NCI-H510A (cell line): ENCODE data around the gene VGLL3.

Experiments used
- DNase-seq: peaks from one replicate; lab custom pipeline; 2025; lab: John Stamatoyannopoulos, UW

VGLL3 gene

DNA sequence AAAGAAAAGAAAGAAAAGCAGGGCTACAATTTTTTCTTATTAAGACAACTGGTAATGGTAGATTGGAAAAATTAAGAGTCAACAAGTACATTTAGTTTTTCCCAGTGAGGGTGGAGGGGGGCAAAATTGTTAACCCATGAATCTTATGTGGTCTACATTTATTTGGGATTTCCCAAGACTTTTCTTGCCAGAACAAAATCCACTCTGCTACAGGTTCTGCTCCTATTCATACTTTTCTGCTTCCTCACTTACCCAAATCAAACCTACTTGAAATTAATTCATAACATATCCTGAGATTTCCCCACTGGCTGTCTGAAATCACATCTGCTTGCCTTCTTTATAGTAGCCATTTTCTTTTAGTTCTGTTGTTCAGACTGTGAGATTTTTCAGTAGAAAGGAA is 41.1 kb downstream of the VGLL3 start:
- DNase-seq, result no peak

DNA sequence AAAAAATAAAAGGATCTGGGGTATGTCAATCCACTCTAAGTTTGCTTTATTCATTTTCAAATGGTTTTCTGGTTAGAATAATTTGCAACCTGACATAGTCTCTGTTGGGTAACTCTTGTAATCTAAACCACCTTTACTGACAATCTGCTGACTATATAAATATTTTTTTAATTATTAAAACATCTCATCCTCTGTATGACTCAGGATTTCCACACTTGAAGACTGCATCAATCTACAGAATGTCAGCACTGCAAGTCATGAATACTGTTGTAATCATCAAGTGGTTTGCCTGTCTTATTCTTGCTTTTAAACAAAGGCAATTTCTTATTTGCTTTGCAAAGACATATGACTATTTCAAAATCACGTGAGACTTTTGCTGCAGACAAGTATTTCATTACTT is 42.1 kb downstream of the VGLL3 start:
- no peak for DNase-seq

DNA sequence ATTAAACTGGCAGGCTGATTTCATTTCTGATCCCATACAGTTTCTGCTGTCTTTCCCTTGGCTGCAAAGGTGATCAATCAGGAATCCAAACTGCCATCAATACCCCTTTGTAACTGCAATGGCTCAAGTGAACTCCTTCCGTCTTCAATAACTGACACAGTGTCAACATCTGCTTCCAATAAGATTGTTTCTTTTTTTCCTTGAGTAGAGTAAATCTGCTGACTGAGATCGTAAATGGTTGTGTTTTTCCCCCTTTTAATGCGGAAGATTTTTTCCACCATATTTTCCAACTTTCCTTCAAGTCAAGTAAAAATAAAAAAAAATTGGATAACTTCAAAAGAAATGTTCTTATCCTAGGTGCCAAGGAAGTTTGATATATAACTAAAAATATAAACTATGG is 48.7 kb downstream of the VGLL3 start:
- DNase-seq, result no peak

DNA sequence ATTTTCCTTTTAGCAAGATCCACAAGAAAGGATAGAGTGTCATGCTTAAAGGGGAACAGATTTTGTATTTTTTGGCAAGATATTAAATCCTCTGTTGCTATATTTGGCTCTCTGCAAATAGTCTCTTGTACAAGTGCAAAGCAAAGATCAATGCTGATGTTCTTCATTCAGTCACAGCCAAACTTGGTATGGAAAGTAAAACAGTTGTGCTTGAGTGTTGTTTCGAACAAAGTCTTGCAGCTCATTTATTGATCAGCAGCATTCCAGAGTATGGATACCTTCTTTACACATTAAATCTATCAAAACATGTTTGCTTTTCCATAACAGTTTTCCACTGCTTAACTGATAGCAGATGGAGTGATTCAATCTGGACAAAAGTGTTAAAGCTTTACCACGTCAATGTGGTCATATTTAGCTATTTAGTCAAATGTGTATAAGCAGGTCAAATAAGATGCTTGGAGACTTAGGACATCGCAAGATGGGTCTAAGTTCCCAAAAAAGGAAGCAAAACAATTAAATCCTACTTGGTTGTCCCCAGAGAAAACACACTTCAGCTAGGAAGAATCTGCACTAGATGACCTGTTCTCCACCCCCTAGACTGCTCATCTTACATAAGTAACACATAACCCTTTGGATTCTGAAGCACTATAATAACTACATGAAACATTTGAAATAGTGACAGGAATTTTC is 52.4 kb downstream of the VGLL3 start:
- DNase-seq, result no peak

DNA sequence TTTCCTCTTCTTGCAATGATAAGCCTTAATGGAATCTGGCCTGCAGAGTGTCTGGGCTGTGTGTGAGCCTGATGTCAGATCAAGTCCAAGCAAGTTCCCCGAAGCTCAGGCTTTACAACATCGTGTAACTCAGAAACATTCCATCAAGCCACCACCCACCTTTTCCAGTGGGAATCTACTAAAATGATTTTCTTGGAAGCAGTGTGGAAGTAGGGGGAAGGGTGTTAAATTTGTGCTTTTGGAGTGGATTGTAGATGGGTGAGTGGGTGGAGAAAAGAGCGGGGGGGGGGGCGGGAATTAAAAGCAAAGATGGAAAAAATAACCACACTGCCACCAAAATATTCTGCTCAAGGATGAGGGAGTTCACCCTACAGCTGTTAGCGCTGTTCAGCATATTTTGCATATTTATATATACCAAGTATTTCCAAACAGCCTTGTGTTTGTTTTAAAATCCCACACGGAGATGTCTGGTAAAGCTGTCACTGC is 53.6 kb downstream of the VGLL3 start:
- no peak for DNase-seq

DNA sequence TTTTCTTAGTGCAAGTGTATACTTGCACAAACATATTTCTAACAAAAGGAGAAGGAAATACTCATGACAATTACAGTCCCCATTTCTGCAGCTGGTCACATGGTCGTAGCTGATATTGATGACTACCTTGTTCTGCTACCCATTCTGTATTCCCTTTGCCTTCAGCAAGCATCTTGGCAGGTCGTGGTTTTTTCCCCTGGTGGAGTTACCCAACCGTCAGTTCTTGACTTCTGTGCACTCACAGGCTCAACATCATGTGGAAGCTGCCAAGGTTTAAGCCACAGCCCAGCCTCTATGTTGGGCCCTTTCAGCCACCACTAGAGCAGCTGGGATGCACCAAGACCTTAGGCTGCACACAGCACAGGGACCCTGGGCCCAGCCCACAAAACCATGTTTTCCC is 56.1 kb downstream of the VGLL3 start:
- no peak for DNase-seq

DNA sequence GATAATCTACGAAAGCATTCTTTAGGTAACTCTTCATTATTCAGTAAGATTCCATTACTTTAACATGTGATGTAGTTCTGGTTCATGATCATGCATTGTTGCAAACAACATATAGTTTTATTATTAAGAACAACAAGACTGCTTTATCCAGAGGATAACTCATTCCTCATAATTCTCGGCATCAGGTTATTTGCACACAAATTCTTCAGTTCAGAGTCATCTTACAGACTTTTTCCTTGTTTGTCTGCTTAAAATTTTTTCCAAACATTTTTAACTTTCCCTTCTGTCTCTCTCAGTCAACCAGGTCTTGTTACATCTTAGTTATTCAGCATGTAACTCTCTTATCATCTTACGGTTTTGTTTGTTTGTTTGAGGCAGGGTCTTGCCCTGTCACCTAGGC is 60.1 kb downstream of the VGLL3 start:
- DNase-seq, result no peak

DNA sequence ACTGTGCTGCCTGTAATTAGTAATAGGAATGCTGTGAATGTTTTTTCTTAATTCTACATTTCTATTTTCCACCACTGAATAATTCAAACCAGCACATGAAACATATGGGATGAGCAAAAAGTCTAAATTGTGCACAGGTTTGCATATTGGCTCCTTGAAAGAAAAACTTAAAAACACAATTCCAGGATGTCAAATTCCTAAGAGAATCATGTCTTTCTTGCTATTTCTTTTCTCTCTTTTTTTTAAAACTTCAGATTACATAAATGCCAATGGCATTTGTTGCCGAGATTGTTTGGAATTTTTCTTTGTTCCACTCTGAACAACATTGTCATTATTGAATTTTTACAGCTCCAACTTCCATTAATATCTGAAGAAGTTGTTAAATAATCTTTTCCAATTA is 60.8 kb downstream of the VGLL3 start:
- DNase-seq, result no peak

DNA sequence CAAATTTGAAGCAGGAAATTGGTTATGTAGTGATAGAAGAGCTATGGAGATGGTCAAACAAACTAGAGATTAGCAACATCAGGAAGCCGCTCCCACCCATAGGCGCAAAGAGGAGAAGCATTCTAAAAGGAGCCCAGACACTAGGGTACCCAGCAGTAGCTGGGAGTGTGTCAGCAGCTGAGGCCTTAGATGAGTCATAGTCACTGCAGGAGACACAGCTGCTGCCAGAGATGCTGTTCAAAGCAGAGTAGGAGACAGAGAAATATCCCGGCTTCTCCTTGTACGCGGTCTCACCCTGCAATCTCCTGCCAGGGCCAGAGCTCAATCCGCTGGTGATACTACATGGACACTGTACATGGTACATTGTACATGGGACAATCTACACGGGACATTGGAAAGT is 61.9 kb downstream of the VGLL3 start:
- DNase-seq, result no peak

DNA sequence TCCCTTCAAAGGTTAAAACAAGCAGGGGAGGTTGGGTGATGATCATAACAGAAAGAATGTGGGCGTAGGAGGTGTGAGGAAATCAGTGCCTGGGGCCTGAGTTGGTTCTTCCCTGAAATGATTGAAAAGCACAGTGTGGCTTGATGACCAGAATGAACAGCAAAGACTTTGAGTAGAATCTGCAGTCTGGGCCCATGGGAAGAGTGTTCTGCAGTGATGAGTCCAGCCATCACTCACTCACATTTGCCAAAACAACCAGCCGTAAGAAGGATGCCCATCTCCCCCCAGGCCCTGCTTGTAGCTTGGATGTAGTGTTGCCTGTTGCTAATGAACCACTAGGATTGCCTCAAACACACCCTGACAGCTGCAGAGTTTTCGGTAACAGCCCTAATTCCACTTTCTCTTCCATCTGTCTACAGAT is 67.9 kb downstream of the VGLL3 start:
- no peak for DNase-seq

DNA sequence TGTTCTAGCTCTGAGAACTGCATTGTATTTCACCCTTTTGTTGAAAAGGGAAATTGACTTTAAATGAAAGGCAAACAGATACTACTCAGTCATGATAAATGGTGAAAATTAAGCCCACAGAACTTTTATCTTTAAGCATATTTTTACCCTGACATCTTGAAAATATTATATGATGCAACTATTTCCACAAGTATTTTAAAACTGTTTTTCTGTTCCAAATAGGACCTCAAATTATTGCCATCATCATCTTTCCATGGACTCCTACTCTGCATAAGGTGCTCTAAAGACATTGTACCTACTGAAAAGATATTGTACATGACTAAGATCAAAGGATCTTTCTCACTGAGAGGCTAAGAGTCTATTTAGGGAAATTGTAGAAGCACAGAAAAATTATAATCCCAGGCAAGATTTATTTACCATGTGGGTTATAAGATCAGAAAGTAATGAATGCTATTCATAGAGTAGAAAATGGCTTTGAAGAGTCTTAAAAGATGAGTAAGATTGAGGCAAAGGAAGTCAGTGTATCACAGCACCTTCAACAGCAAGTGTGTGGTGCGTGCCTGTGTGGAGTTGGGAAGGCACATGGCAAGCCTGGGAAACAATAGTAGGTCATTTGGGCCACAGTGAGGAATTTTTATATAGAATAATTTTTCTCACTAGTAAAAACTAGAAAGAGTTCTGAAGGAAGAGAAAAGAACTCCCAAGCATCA is 68.8 kb downstream of the VGLL3 start:
- no peak for DNase-seq

DNA sequence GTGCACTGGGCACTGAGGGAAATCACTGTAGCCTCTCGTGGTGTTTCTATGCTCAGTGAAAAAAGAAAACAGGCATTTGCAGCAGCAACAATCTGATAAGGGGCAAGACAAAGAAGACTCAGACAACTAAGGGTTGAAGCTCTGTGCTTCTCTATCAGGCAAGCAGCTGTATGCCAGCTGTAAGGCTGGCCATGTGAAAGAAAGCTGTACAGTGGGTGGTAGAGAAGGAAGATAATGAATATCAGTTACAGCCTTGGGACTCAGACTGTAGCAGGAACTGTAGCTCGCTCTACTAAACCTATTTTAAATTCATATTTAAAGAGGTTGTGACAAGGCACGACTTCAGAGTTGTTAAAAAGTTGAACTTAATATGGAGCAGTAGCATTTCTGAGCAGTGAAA is 76.3 kb downstream of the VGLL3 start:
- no peak for DNase-seq

DNA sequence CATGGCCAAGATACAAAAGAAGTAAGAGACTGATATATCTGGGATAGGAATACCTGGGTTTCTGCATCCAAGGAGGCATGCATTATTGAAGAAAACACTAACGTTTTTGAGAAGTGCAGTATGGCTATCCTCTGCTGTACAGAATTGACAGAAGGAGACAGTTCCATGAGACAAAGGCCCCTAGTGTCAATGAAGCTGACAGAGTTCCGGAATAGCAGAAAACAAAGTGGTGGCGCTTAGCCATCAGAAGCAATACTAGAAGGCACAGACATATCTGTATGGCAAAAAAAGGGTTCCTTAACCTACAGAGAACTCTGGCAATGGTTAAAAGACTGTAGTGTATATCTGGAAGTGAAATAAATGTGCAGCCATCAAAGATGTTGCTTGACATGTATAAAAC is 77.8 kb downstream of the VGLL3 start:
- no peak for DNase-seq

DNA sequence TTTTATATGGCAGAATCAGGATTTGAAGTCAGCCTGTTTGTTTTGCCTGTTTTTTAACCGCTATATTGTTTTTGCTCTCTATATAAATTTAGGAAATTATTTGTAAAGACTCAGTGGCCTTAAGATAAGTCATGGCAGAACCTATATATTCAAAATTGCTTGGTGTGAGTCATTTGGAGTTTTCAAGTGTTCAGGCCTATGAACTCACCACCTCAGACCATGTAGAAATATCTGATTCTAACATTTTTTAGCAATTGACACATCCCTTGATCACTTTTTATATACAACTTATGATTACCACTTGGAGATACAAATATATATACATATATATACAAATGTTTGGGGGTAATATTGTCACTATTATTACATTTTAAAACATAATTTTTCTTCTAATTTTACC is 95.7 kb downstream of the VGLL3 start:
- DNase-seq, result no peak

DNA sequence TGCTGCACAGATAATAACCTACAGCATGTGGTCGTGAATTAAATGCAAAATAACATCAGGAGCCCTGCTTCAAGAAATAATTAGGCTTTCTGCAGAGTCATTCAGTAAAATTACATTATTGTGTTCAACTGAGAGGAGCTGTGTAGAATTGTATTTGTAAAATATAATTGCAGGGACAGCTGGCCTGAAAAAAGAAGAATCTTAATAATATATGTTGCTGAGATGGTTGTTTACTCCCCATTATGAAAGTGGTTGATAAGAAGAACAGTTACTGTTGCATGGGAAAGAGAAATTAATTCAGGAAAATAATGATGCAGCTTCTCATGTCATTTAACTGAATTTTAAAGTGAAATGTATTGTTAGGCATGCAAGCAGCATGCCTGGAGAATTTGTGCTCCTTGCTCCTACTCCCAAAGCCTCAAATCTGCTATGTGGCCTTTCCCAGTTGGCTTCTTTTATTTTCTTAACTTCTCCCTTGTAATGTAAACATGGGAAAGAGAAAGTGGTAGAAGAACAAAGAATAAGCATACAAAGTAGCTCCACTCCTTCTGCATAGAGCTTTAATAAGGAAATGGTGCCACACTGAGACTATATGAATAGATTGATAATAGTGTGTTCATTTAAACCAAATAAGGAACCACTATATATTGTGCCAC is 100.1 kb downstream of the VGLL3 start:
- DNase-seq, result no peak
